Liver (tissue), 9 donors: ENCODE data around the gene AXIN1. TPM values are rescaled to one million over a fixed set of nuclear protein-coding genes. Genes with fewer than 3 reads are reported as not detected.

ENCODE experiments used
- DNase-seq: peaks from one replicate; pipeline ENCODE4 v3.0.0-alpha.2; 2017; ENCODE audit warnings: low spot score
- H3K27ac ChIP-seq, 2 donors: one replicate each; pipeline ENCODE4 v1.7.0; 2013; ENCODE audit warnings: inconsistent platforms in 2 of 2, low read length in 2 of 2, control low read depth in 1 of 2, low read depth in 1 of 2, mild to moderate bottlenecking in 1 of 2
- H3K27me3 ChIP-seq, 4 donors: one replicate each; pipeline versions ENCODE4 v1.6.1 to v1.7.0; 2013; ENCODE audit warnings: low read length in 3 of 4, inconsistent platforms in 1 of 4, mild to moderate bottlenecking in 1 of 4, moderate library complexity in 1 of 4; ENCODE audit not compliant: control insufficient read depth in 4 of 4, insufficient read depth in 4 of 4
- H3K36me3 ChIP-seq, 4 donors: one replicate each; pipeline versions ENCODE4 v1.6.1 to v1.7.0; 2013; ENCODE audit warnings: low read length in 3 of 4, mild to moderate bottlenecking in 3 of 4, low read depth in 1 of 4, moderate library complexity in 1 of 4; ENCODE audit not compliant: control insufficient read depth in 4 of 4, insufficient read depth in 3 of 4
- H3K4me1 ChIP-seq, 4 donors: one replicate each; pipeline versions ENCODE4 v1.6.1 to v1.7.0; 2013; ENCODE audit warnings: low read length in 3 of 4, mild to moderate bottlenecking in 3 of 4, moderate library complexity in 1 of 4; ENCODE audit not compliant: control insufficient read depth in 4 of 4, insufficient read depth in 4 of 4
- H3K4me3 ChIP-seq, 3 donors: one replicate each; pipeline versions ENCODE4 v1.6.1 to v1.7.0; 2013; ENCODE audit warnings: low read length in 3 of 3, control low read depth in 1 of 3, low read depth in 1 of 3, mild to moderate bottlenecking in 1 of 3
- H3K9ac ChIP-seq, 2 donors: one replicate each; pipeline ENCODE4 v1.7.0; 2013; ENCODE audit warnings: low read length in 2 of 2, mild to moderate bottlenecking in 2 of 2, moderate library complexity in 2 of 2, control low read depth in 1 of 2, low read depth in 1 of 2
- H3K9me3 ChIP-seq, 4 donors: one replicate each; pipeline versions ENCODE4 v1.6.1 to v1.7.0; 2013; ENCODE audit warnings: low read length in 3 of 4; ENCODE audit not compliant: control insufficient read depth in 4 of 4
- ATF3 ChIP-seq: IDR thresholded peaks from 2 replicates; pipeline ENCODE4 v1.6.1; 2016; ENCODE audit warnings: antibody characterized with exemption
- EGR1 ChIP-seq, 2 donors: IDR thresholded peaks; 2 replicates each; pipeline ENCODE4 v1.6.1; 2016 to 2018; ENCODE audit warnings: antibody characterized with exemption in 2 of 2, low read depth in 2 of 2
- FOXA2 ChIP-seq: IDR thresholded peaks from 2 replicates; pipeline ENCODE4 v1.6.1; 2016; ENCODE audit warnings: antibody characterized with exemption
- GABPA ChIP-seq, 2 donors: IDR thresholded peaks in 1 of 2; conservative IDR thresholded peaks in 1 of 2; 2 replicates each; pipeline ENCODE4 v1.6.1; 2016; ENCODE audit warnings: antibody characterized with exemption in 2 of 2, mild to moderate bottlenecking in 1 of 2, moderate library complexity in 1 of 2
- HNF4A ChIP-seq, 2 donors: conservative IDR thresholded peaks; 2 replicates each; pipeline ENCODE4 v1.6.1; 2016; ENCODE audit warnings: antibody characterized with exemption in 2 of 2, mild to moderate bottlenecking in 2 of 2
- JUND ChIP-seq, 2 donors: IDR thresholded peaks; 2 replicates each; pipeline ENCODE4 v1.6.1; 2016; ENCODE audit warnings: antibody characterized with exemption in 2 of 2
- RAD21 ChIP-seq, 2 donors: IDR thresholded peaks; 2 replicates each; pipeline ENCODE4 v1.6.1; 2016; ENCODE audit warnings: antibody characterized with exemption in 2 of 2, mild to moderate bottlenecking in 2 of 2
- RXRA ChIP-seq, 2 donors: IDR thresholded peaks; 2 replicates each; pipeline ENCODE4 v1.6.1; 2017 to 2018; ENCODE audit warnings: antibody characterized with exemption in 2 of 2, mild to moderate bottlenecking in 1 of 2
- TAF1 ChIP-seq: conservative IDR thresholded peaks from 2 replicates; pipeline ENCODE4 v1.6.1; 2016; ENCODE audit warnings: antibody characterized with exemption, mild to moderate bottlenecking
- YY1 ChIP-seq: IDR thresholded peaks from 2 replicates; pipeline ENCODE4 v1.6.1; 2016; ENCODE audit warnings: antibody characterized with exemption, mild to moderate bottlenecking
- ZBTB33 ChIP-seq: IDR thresholded peaks from 2 replicates; pipeline ENCODE4 v1.6.1; 2016; ENCODE audit warnings: antibody characterized with exemption
- WGBS: extraction: QIAGEN DNeasy Blood & Tissue Kit; methylation state at CpG from one replicate; pipeline ENCODE4 v1.1.7; 2013; 5-methylcytosine and 5-hydroxymethylcytosine counted together
- polyA plus RNA-seq, 2 donors: library from polyadenylated mRNA; stranded (reverse) in 1 of 2; unstranded in 1 of 2; fragments of 200-250 nt in 1 of 2; fragments of >200 nt in 1 of 2; fragmentation: Nextera tagmentation in 1 of 2; extraction: Ambion mirVana in 1 of 2; gene quantifications; one replicate each; pipeline versions ENCODE4 v1.2.1 to v1.2.3, GENCODE V29; 2013 to 2015
- total RNA-seq, 2 donors: library from RNA; depleted of rRNA; stranded (reverse); fragments of >200 nt; gene quantifications; one replicate each; pipeline ENCODE4 v1.2.3, GENCODE V29; 2014
- TF ChIP-seq, protein P1 (sequence below): fragments of 150-350 bp; IDR thresholded peaks from 2 replicates; pipeline ENCODE4 v1.5.1; 2017; ENCODE audit warnings: improper control_type of control experiment, low read depth, low read length; ENCODE audit not compliant: missing input control
- TF ChIP-seq, protein P2 (sequence below): IDR thresholded peaks from 2 replicates; pipeline ENCODE4 v1.6.1; 2016; ENCODE audit warnings: antibody characterized with exemption, mild to moderate bottlenecking
- TF ChIP-seq, protein P3 (sequence below): IDR thresholded peaks from 2 replicates; pipeline ENCODE4 v1.6.1; 2016; ENCODE audit warnings: antibody characterized with exemption
- donor health status: healthy.
- donor health status: healthy.
- donor health status: healthy.
- donor health status: healthy.
- donor health status: healthy.

AXIN1 gene
- total and polyA plus RNA-seq, 4 donors: 2.0 to 10.3 (median 7.9) TPM

DNA sequence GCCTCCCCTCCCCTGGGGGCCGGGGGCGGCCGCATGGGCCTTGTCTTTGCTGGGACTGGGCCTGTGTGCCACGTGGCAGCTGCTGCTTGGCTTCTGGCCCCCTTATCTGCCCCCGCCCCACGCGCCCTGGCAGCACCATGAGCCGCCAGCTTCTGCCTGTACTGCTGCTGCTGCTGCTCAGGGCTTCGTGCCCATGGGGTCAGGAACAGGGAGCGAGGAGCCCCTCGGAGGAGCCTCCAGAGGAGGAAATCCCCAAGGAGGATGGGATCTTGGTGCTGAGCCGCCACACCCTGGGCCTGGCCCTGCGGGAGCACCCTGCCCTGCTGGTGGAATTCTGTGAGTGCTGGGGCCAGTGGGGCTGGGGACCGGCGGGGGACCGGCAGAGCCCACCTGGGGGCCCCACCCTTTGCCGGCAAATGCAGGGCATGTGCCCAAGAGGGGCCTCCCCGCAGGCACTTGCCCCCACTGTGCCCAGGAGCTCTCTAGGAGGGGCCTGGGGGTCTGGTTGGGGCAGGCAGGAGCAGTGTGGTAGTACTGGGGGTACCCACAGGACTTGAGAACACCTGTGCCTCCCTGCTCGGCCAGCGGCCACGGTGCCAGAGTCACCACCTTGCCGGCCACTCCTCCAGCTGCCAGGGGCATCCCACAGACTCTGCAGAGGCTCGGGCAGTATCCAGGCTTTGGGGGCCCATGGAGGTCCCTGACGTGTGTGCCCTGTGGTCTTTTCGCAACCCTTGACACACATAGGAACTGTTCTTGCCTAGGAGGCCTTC, 69.3 kb downstream of the AXIN1 start, which contains the start of gene PDIA2:
Gene PDIA2, plus strand, starts transcription at position 132 of the 773 bp plus-strand sequence. Its CDS starts 6 bp downstream, at position 138.
- no peak for DNase-seq
- peaks cover 0 to 9% (median 3%) of the 10 kb centered on the region in 4 donors for H3K4me1 ChIP-seq
- no peak within 1 kb of the TSS for H3K9ac ChIP-seq
- H3K4me3 ChIP-seq: no peak within 1 kb of the TSS
- H3K27me3 ChIP-seq: peaks cover 0 to 11% (median 0%) of the 10 kb centered on the region in 4 donors
- H3K9me3 ChIP-seq: no peaks in the 10 kb centered on the region
- TF ChIP-seq, protein P1, sequence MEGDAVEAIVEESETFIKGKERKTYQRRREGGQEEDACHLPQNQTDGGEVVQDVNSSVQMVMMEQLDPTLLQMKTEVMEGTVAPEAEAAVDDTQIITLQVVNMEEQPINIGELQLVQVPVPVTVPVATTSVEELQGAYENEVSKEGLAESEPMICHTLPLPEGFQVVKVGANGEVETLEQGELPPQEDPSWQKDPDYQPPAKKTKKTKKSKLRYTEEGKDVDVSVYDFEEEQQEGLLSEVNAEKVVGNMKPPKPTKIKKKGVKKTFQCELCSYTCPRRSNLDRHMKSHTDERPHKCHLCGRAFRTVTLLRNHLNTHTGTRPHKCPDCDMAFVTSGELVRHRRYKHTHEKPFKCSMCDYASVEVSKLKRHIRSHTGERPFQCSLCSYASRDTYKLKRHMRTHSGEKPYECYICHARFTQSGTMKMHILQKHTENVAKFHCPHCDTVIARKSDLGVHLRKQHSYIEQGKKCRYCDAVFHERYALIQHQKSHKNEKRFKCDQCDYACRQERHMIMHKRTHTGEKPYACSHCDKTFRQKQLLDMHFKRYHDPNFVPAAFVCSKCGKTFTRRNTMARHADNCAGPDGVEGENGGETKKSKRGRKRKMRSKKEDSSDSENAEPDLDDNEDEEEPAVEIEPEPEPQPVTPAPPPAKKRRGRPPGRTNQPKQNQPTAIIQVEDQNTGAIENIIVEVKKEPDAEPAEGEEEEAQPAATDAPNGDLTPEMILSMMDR: no peak
- TF ChIP-seq GABPA (IDR thresholded peaks at IDR 0.05 in 1 of 2, conservative IDR thresholded peaks at IDR 0.05 in 1 of 2): no peak
- TF ChIP-seq RAD21 (IDR thresholded peaks at IDR 0.05): no peak
- TF ChIP-seq ATF3: no peak
- H3K36me3 ChIP-seq: peaks cover 0 to 9% (median 4%) of the 10 kb centered on the region in 4 donors
- no peak within 1 kb of the TSS for H3K27ac ChIP-seq
- WGBS: 76% methylated on average over 25 of the region's 25 CpGs

DNA sequence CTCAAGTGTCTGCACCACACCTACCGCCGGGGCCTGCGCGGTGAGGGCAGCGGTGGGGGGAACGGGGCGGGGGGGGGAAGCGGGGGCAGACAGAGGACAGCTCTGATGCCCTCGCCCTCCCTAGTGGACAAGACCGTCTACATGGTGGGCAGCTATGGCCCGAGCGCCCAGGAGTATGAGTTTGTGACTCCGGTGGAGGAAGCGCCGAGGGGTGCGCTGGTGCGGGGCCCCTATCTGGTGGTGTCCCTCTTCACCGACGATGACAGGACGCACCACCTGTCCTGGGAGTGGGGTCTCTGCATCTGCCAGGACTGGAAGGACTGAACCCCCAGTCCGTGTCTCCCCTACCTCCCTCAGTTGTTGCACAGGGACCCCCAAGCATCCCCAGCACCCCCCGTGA, 70.0 kb downstream of the AXIN1 start:
- H3K9ac ChIP-seq: no peak overlapping the region
- H3K27ac ChIP-seq: no peak overlapping the region
- peaks cover 0 to 9% (median 3%) of the 10 kb centered on the region in 4 donors for H3K4me1 ChIP-seq
- H3K27me3 ChIP-seq: peaks cover 0 to 11% (median 0%) of the 10 kb centered on the region in 4 donors
- peaks cover 0 to 4% (median 2%) of the 10 kb centered on the region in 4 donors for H3K36me3 ChIP-seq
- WGBS: 80% methylated on average over 22 of the region's 22 CpGs
- no peaks in the 10 kb centered on the region for H3K9me3 ChIP-seq
- no peak for TF ChIP-seq FOXA2
- TF ChIP-seq JUND (IDR thresholded peaks at IDR 0.05): no peak
- TF ChIP-seq YY1: no peak
- no peak for TF ChIP-seq RXRA (IDR thresholded peaks at IDR 0.05)
- TF ChIP-seq ATF3: no peak
- H3K4me3 ChIP-seq: no peak overlapping the region
- DNase-seq: no peak

- no peaks in the 10 kb centered on the region for H3K9me3 ChIP-seq
- no peak for DNase-seq
- peaks cover 0 to 11% (median 0%) of the 10 kb centered on the region in 4 donors for H3K27me3 ChIP-seq
- H3K4me1 ChIP-seq: peaks cover 0 to 9% (median 3%) of the 10 kb centered on the region in 4 donors
- no peak overlapping the region for H3K27ac ChIP-seq
- H3K4me3 ChIP-seq: no peak overlapping the region
- 53% methylated on average over 25 of the region's 25 CpGs for WGBS
- H3K9ac ChIP-seq: no peak overlapping the region
- H3K36me3 ChIP-seq: no peaks in the 10 kb centered on the region
- TF ChIP-seq, protein P2, sequence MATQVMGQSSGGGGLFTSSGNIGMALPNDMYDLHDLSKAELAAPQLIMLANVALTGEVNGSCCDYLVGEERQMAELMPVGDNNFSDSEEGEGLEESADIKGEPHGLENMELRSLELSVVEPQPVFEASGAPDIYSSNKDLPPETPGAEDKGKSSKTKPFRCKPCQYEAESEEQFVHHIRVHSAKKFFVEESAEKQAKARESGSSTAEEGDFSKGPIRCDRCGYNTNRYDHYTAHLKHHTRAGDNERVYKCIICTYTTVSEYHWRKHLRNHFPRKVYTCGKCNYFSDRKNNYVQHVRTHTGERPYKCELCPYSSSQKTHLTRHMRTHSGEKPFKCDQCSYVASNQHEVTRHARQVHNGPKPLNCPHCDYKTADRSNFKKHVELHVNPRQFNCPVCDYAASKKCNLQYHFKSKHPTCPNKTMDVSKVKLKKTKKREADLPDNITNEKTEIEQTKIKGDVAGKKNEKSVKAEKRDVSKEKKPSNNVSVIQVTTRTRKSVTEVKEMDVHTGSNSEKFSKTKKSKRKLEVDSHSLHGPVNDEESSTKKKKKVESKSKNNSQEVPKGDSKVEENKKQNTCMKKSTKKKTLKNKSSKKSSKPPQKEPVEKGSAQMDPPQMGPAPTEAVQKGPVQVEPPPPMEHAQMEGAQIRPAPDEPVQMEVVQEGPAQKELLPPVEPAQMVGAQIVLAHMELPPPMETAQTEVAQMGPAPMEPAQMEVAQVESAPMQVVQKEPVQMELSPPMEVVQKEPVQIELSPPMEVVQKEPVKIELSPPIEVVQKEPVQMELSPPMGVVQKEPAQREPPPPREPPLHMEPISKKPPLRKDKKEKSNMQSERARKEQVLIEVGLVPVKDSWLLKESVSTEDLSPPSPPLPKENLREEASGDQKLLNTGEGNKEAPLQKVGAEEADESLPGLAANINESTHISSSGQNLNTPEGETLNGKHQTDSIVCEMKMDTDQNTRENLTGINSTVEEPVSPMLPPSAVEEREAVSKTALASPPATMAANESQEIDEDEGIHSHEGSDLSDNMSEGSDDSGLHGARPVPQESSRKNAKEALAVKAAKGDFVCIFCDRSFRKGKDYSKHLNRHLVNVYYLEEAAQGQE: no peak
- TF ChIP-seq HNF4A (conservative IDR thresholded peaks at IDR 0.05) (no peak), RAD21 (IDR thresholded peaks at IDR 0.05) (no peak), EGR1 (IDR thresholded peaks at IDR 0.05; ENCODE audit: low read depth in 2 of 2) (no peak), TAF1 (no peak), ZBTB33 (no peak), FOXA2 (no peak)
- TF ChIP-seq, protein P3, sequence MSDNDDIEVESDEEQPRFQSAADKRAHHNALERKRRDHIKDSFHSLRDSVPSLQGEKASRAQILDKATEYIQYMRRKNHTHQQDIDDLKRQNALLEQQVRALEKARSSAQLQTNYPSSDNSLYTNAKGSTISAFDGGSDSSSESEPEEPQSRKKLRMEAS: no peak
- TF ChIP-seq, protein P1: no peak
Observed at GRCh38 chr16:281660-282255, 70.8 kb downstream of the AXIN1 start.
